Suprapubic skin (tissue), 4 donors: ENCODE results near the gene RABAC1. TPM values are rescaled to one million over a fixed set of nuclear protein-coding genes. Genes with fewer than 3 reads are reported as not detected.

Source experiments
- DNase-seq, 2 donors: peaks; one replicate each; pipeline ENCODE4 v3.0.0-alpha.2; 2019; ENCODE audit warnings: low spot score in 2 of 2
- H3K27ac ChIP-seq: fragments of 200-600 bp; sonication (generic); one replicate; pipeline ENCODE4 v1.5.1; 2019
- H3K27me3 ChIP-seq: fragments of 200-600 bp; sonication (generic); one replicate; pipeline ENCODE4 v1.5.1; 2019
- H3K36me3 ChIP-seq: fragments of 200-600 bp; sonication (generic); one replicate; pipeline ENCODE4 v1.5.1; 2019
- H3K4me1 ChIP-seq: fragments of 200-600 bp; sonication (generic); one replicate; pipeline ENCODE4 v1.5.1; 2019
- H3K4me3 ChIP-seq: fragments of 200-600 bp; sonication (generic); one replicate; pipeline ENCODE4 v1.5.1; 2019; ENCODE audit warnings: mild to moderate bottlenecking
- H3K9me3 ChIP-seq: fragments of 200-600 bp; sonication (generic); one replicate; pipeline ENCODE4 v1.5.1; 2019
- EP300 ChIP-seq: sonication (generic); formaldehyde crosslinking; IDR thresholded peaks from one replicate; pipeline ENCODE4 v1.6.1; 2017; ENCODE audit warnings: antibody characterized with exemption
- POLR2A ChIP-seq, 2 donors: fragments of 450-650 bp; IDR thresholded peaks; one replicate each; pipeline ENCODE4 v1.6.1; 2017; ENCODE audit warnings: antibody characterized with exemption in 2 of 2, mild to moderate bottlenecking in 2 of 2, moderate library complexity in 2 of 2
- POLR2AphosphoS5 ChIP-seq, 3 donors: sonication (generic); formaldehyde crosslinking; IDR thresholded peaks; one replicate each; pipeline ENCODE4 v1.6.1; 2017; ENCODE audit warnings: antibody characterized with exemption in 3 of 3
- WGBS: methylation state at CpG from one replicate; pipeline ENCODE4 v1.1.5; 2018; 5-methylcytosine and 5-hydroxymethylcytosine counted together
- total RNA-seq, 4 donors: library from RNA; depleted of rRNA; stranded (reverse); fragments of >200 nt; gene quantifications; one replicate each; pipeline ENCODE4 v1.1.0, GENCODE V29; 2016
- TF ChIP-seq, protein P1 (sequence below), 2 donors: fragments of 200-600 bp in 1 of 2; fragments of 450-650 bp in 1 of 2; sonication (generic) in 1 of 2; IDR thresholded peaks; one replicate each; pipeline ENCODE4 v1.5.1; 2016 to 2019; ENCODE audit warnings: antibody characterized with exemption in 2 of 2, mild to moderate bottlenecking in 1 of 2, moderate library complexity in 1 of 2

Gene RABAC1
- total RNA-seq, 4 donors from 2014 or later, result 75.2 to 137 (median 125) TPM

GRCh38 chr19:41913538-41914423 is 45.3 kb downstream of the RABAC1 start:
- H3K36me3 ChIP-seq, result no peaks in the 10 kb centered on the region
- H3K9me3 ChIP-seq, result no peaks in the 10 kb centered on the region
- H3K4me1 ChIP-seq, result peaks cover 16% of the 10 kb centered on the region
- no peak for DNase-seq
- 10% methylated on average over 21 of the region's 21 CpGs for WGBS
- no peak overlapping the region for H3K4me3 ChIP-seq
- no peak overlapping the region for H3K27ac ChIP-seq
- TF ChIP-seq POLR2A (IDR thresholded peaks at IDR 0.05), result no peak
- TF ChIP-seq EP300, result no peak
- TF ChIP-seq POLR2AphosphoS5 (IDR thresholded peaks at IDR 0.05), result no peak
- TF ChIP-seq, protein P1, sequence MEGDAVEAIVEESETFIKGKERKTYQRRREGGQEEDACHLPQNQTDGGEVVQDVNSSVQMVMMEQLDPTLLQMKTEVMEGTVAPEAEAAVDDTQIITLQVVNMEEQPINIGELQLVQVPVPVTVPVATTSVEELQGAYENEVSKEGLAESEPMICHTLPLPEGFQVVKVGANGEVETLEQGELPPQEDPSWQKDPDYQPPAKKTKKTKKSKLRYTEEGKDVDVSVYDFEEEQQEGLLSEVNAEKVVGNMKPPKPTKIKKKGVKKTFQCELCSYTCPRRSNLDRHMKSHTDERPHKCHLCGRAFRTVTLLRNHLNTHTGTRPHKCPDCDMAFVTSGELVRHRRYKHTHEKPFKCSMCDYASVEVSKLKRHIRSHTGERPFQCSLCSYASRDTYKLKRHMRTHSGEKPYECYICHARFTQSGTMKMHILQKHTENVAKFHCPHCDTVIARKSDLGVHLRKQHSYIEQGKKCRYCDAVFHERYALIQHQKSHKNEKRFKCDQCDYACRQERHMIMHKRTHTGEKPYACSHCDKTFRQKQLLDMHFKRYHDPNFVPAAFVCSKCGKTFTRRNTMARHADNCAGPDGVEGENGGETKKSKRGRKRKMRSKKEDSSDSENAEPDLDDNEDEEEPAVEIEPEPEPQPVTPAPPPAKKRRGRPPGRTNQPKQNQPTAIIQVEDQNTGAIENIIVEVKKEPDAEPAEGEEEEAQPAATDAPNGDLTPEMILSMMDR (IDR thresholded peaks at IDR 0.05), result no peak
- H3K27me3 ChIP-seq, result peaks cover 73% of the 10 kb centered on the region

- DNase-seq, result no peak
- Histone ChIP-seq H3K36me3 (peaks cover 6% of the 10 kb centered on the region), H3K27me3 (peaks cover 65% of the 10 kb centered on the region), H3K4me3 (no peak overlapping the region), H3K4me1 (peaks cover 16% of the 10 kb centered on the region), H3K27ac (no peak overlapping the region), H3K9me3 (no peaks in the 10 kb centered on the region)
- WGBS, result 2% methylated on average over 40 of the region's 51 CpGs
- TF ChIP-seq EP300 (no peak), POLR2AphosphoS5 (IDR thresholded peaks at IDR 0.05) (no peak), POLR2A (IDR thresholded peaks at IDR 0.05) (no peak)
Observed at GRCh38 chr19:41912899-41913537, 46.1 kb downstream of the RABAC1 start.

- Histone ChIP-seq H3K27ac (no peak overlapping the region), H3K27me3 (peaks cover 56% of the 10 kb centered on the region)
- WGBS, result 12% methylated on average over 27 of the region's 29 CpGs
Observed at GRCh38 chr19:41911889-41912731, 47.0 kb downstream of the RABAC1 start.

GRCh38 chr19:41910992-41911888 is 47.9 kb downstream of the RABAC1 start:
- DNase-seq, result no peak
- WGBS, result 56% methylated on average over 9 of the region's 13 CpGs
- no peak for TF ChIP-seq EP300
- no peak for TF ChIP-seq POLR2AphosphoS5 (IDR thresholded peaks at IDR 0.05)
- no peak for TF ChIP-seq POLR2A (IDR thresholded peaks at IDR 0.05)
- TF ChIP-seq, protein P1 (IDR thresholded peaks at IDR 0.05), result no peak
- Histone ChIP-seq H3K36me3 (peaks cover 22% of the 10 kb centered on the region), H3K4me1 (peaks cover 16% of the 10 kb centered on the region), H3K9me3 (no peaks in the 10 kb centered on the region), H3K4me3 (no peak overlapping the region), H3K27me3 (peaks cover 48% of the 10 kb centered on the region), H3K27ac (no peak overlapping the region)

More at GRCh38 chr19:41911889-41912731, 47.0 kb downstream of the RABAC1 start:
- Histone ChIP-seq H3K4me3 (no peak overlapping the region), H3K9me3 (no peaks in the 10 kb centered on the region), H3K36me3 (peaks cover 13% of the 10 kb centered on the region), H3K4me1 (peaks cover 16% of the 10 kb centered on the region)
- no peak for TF ChIP-seq EP300
- TF ChIP-seq, protein P1 (IDR thresholded peaks at IDR 0.05), result no peak
- no peak for TF ChIP-seq POLR2A (IDR thresholded peaks at IDR 0.05)
- TF ChIP-seq POLR2AphosphoS5 (IDR thresholded peaks at IDR 0.05), result no peak
- DNase-seq, result no peak
